GM21717 (cell line): ENCODE measurements around the gene FSTL4.

Experiments
- ATAC-seq: cut with Tn5 transposase; IDR thresholded peaks from one replicate; pipeline ENCODE4 v1.9.1; 2021; ENCODE audit warnings: mild to moderate bottlenecking, moderate library complexity; ENCODE audit not compliant: unreplicated experiment

FSTL4 gene

DNA sequence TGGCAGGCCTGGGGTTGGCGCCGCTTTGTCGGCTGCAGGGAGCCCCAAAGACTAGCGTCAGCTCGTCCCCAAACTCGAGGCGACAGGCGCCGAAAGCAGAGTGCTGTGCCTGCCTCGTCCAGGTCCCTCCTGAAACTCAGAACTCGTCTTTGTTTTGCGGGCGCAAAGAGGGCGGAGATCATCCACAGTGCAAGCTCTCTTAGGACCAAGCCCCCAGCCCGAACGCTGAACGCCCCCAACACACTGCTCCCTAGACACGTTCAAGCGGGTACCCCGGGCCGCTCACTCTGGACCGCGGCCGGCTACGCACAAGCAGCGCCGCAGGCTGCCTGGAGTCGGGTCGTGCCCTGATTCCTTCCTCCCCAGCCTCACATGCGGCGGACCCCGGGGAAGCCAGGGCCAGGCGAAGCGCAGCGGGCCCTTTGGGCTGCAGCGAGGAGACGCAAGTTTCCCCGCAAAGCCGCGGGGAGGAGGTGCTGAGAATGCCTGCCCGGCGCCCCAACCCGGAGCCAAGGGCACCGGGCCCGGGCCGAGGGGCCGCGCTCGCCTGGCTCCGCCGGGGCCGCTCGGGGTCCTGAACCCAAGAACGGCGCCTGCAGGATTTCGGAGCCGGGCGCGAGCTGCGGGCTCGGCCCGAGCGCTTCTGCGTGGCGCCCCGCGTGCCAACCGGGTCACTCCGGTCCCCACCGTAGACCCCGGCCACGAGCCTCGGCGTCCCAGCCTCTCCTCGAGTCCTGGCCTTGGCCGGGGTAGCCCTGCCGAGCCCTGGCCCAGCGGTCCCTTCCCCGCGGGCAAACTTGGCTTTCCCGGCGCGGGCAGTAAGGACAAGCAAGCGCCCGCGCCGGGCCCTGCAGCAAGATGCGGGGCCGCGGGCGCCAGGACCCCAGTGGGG lies 738 bp downstream of the FSTL4 start:
- ATAC-seq: no peak

DNA sequence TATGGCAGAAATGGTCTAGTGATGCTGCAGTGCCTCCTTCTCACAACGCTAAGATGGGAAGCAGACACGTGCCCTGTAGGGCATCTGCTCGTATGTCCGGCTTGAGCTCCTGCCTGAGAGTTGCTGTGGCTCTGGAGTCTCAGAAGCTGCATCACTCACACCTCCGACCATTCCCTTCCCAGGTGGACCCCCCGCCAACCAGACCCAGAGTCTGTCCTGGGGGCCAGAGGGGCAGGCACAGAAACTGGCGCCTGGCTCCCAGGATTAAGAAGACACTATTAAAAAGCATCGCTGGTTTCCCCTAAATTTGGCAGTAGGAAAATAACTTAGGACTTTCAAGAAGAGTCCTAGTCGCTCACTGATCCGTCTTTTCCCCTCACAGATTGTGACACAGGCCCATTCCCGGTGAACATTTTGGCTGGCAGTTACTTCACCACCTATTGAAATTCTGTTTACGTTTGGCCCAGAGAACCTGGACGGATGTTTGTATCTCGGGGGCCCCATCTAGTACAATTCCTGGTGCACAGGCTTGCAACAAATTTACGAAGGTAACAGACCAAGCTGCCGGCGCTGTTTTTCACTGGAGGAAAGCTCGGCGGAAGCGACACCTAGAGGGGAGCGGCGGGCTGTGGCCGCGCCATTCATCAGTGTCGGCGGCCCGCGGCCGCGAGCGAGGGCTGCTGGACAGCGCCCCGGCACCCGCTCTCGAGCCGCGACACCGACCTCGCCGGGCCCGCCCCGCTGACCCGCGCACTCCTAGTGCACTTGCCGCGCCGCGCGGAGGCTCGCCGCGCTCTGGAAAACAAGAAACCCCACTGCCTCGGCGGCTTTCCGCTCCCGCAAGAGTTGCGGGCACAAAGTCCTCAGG lies 1.6 kb downstream of the FSTL4 start:
- no peak for ATAC-seq

GRCh38 chr5:133607451-133607850 lies 4.9 kb downstream of the FSTL4 start:
- ATAC-seq: no peak

DNA sequence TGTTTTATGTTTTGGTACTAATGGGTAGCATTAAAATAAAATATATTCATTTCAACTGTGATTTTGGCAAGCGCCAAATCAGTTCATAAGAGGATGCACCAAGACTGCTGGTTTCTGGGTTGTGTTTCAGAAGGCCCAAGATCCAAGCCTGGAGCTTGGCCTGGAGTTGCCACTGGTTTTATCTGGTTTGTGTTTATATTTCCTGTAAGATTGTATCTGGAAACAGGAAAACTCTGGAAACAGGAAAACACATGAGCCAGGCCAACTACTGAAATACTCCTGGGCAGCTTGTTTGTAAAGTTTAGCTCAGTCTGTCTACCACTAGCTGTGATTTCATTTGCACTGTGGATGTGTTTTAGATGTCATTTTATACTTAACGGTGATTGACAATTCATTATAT lies 5.5 kb downstream of the FSTL4 start:
- ATAC-seq: no peak

DNA sequence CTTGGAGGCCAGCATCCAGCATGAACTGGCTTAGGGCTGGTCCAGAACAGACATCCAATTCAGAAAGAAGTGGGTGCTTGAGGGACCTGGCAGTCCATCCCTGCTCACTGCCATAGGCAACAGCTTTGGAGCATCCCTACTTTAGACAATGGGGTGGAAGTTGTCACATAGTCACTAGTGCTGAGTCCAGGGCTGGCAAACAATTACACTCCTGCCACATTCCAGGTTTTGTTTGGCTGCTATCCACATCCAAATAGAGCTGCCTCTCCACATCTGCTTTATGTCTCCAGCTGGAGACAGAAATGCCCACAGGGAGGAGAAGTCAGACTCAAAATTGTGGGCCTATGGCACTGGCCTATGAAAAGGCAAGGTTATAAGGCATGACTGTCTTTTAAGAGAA lies 7.0 kb downstream of the FSTL4 start:
- ATAC-seq: no peak

DNA sequence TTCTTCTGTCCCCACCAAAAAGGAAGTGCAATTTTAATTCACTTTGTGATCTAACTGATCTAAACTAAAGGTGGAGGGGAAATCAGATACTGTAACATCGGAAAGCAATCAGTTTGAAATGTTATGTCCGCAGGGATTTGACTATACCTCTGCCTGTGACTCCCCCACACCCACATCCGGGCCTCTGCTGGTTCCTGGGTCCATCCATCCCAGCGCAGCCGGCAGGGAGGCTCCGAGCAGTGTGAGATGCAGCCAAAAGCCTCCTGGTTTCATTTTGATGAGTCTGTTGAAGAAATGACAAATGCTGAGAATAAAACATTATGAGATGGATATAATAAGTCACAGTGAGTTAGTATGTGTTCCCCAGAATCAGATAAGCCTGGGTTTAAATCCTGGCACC lies 8.6 kb downstream of the FSTL4 start:
- ATAC-seq: no peak

DNA sequence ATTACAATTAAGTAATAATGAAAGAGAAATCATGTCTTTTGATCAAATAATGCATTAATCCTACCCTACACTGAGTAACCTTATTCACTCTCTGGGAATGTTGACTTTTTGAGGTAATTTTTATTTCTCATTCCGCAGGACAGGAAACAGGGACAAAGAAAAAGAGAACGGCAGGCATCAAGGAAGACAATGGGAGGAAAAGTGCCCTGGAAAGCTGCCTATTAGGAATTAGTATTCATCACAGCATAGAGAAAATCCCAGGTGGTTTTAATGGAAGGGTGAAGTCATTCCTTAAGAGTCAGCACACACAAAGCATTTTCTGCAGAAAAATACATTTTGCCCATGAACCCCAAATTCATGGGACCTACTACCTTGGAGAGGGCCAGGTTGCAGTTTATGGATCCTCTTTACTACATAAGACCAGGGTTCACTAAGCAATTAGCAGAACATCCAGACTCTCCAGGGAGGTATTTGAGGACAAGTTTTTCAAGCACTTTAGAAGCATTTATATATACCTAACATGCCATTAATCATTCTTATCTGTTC lies 9.4 kb downstream of the FSTL4 start:
- ATAC-seq: no peak

- ATAC-seq: no peak
Observed at GRCh38 chr5:133599600-133599999, 12.7 kb downstream of the FSTL4 start.

- no peak for ATAC-seq
Observed at GRCh38 chr5:133599044-133599443, 13.3 kb downstream of the FSTL4 start.

GRCh38 chr5:133596049-133596448 lies 16.3 kb downstream of the FSTL4 start:
- no peak for ATAC-seq

DNA sequence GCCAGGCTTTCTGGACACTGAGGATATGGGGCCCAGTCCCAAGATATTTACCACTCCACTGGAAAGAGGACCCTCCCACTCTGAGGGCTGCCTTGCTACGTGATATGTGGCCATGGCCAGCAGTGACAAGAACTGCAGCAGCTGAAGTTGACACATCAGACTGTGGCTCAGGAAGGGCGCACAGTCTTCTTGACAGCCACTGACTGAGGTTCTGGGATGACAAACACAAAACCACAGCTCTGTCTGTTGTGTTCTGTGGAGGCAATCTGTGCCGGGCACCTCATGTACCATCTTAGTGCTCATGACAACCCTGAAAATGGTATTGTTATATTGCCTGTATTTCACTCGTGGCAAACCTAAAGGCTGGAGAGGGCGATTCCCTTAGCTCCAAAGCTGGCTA lies 16.9 kb downstream of the FSTL4 start:
- ATAC-seq: no peak

DNA sequence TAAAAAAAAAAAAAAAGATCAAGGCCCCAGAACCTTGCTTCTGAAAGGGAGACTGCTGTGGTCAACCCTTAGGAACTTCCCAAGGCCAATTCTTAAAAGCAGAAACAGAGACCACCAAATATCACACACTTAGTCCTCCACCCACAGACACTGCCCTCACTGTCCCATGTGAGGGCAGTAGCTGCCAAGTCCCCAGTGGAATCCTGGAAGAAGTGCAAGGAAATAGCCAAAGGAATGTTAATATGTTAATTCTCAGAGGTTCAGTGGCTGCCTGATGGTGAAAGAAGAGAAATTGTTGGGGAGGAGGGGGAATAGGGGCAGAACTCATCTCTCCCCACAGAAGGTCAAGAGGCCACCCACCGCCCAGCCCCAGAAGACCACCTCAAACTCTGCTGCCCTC lies 23.1 kb downstream of the FSTL4 start:
- ATAC-seq: no peak

DNA sequence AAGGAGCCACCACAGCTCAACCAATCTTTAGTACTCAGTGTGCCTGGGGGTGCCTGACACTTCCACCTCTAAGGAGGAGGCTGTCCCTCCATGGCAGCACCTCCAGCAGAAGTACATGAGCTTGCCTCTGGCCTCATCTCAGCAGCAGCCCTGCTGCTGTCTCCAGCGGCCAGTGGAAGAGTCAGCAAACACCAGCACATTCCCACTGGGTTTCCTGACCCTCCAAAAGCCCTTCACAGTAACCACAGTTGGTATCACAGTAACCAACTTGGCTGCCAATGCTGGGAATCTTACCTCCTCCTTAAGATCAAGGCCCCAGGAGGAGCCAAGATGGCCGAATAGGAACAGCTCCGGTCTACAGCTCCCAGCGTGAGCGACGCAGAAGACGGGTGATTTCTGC lies 29.4 kb downstream of the FSTL4 start:
- no peak for ATAC-seq

GRCh38 chr5:133581918-133582317 lies 30.4 kb downstream of the FSTL4 start:
- ATAC-seq: no peak

DNA sequence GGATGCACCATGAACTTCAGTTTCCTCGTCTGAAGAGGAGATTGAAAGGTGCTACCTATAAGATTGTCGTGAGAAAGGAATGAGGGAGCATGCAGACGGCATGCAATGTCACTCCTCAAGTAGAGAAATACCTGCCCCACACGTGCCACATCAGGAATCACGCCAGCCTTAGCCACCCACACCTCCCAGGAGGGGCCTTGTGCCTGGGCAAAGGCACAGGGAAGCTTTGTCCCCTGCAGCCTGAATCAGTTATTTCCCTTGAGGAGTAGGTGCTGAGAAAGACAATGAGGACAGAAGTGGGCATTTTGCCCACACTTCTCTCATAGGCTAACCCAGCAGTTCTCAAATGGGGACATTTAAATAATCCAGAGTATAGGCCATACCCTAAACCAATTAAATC lies 31.0 kb downstream of the FSTL4 start:
- ATAC-seq: no peak

- ATAC-seq: no peak
Observed at GRCh38 chr5:133580618-133581017, 31.7 kb downstream of the FSTL4 start.

DNA sequence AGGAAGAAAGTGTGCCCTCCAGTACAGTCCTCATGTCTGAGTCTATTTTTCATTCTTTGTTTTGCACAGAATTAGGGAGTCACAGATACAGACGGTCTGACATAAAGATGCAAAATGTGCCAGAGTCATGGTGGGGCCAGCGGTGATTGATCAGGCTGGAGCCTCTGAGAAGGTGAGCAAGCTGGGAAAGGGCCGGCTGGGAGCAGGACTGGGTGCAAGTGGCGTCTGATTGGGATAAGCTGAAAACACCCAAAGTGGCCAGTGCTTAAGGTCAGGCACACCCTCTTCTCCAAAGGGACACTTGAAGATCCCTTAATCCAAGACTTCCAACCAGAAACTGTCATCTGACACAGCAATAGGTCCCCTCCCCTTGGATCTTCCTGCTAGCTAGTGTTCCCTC lies 32.6 kb downstream of the FSTL4 start:
- ATAC-seq: no peak

DNA sequence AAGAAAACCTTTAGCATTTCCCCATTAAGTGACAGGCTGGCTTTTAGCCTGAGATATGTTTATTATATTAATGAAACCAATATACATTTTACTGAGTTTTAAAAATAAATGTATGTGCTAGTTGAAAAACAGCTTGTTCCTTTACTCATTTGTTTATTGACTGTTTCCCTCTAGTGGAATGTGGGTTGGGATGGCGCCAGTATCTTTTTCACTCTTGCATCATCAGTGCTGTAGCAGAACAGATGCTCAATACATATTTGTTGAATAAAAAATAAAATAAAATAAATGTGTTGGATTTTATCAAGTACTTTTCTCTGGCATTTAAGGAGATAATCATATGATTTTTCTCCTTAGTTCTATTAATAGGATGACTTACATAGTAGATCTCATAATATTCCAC lies 43.0 kb downstream of the FSTL4 start:
- ATAC-seq: no peak

GRCh38 chr5:133565993-133566392 lies 46.3 kb downstream of the FSTL4 start:
- no peak for ATAC-seq

- ATAC-seq: no peak
Observed at GRCh38 chr5:133564921-133565565, 47.3 kb downstream of the FSTL4 start.

- ATAC-seq: no peak
Observed at GRCh38 chr5:133562554-133562953, 49.8 kb downstream of the FSTL4 start.
